Dermis lymphatic vessel endothelial cell (primary cell): ENCODE results near the gene CLC. TPM values are rescaled to one million over a fixed set of nuclear protein-coding genes. Genes with fewer than 3 reads are reported as not detected.

ENCODE experiments used
- total RNA-seq: library from RNA; depleted of rRNA; stranded (reverse); fragments of >200 nt; gene quantifications from 2 replicates; pipeline ENCODE4 v1.2.1, GENCODE V29; 2014

The CLC gene
- total RNA-seq = not detected in 2 replicates

GRCh38 chr19:39737891-39738290 is at the start of gene CLC:
Gene CLC, minus strand, starts transcription at chr19:39738029. Its CDS starts 77 bp downstream, at chr19:39737952.

GRCh38 chr19:39778763-39779162 is 40.9 kb upstream of the CLC start, which contains the start of gene LEUTX:
Gene LEUTX, plus strand, starts transcription at chr19:39778854. Its CDS starts 67 bp downstream, at chr19:39778921.

GRCh38 chr19:39704181-39705044 is 33.4 kb downstream of the CLC start, which contains the start of gene LGALS14:
Gene LGALS14, plus strand, starts transcription at chr19:39704481. Its CDS starts 48 bp downstream, at chr19:39704529.

Other genes with a start within 250 kb of the CLC start
- gene DLL3, start 239.1 kb downstream of the CLC start, total RNA-seq = 0.09 and 0.11 TPM in 2 replicates
- gene SELENOV, start 222.9 kb downstream of the CLC start, total RNA-seq = not detected in 2 replicates
- gene EID2B, start 205.2 kb downstream of the CLC start, total RNA-seq = 2.9 and 5.3 TPM in 2 replicates
- gene EID2, start 197.9 kb downstream of the CLC start, total RNA-seq = 13.5 and 15.0 TPM in 2 replicates
- not detected in 2 replicates for gene LGALS13, start 135.5 kb downstream of the CLC start, total RNA-seq
- gene LGALS16, start 82.1 kb downstream of the CLC start, total RNA-seq = not detected in 2 replicates
- not detected in 2 replicates for gene LGALS14, start 33.5 kb downstream of the CLC start, total RNA-seq
- not detected in 2 replicates for gene LEUTX, start 40.8 kb upstream of the CLC start, total RNA-seq
- gene DYRK1B, start 96.1 kb upstream of the CLC start, total RNA-seq = 9.5 and 12.5 TPM in 2 replicates
- 167 and 209 TPM in 2 replicates for gene FBL, start 108.3 kb upstream of the CLC start, total RNA-seq
- 0.11 and 0.17 TPM in 2 replicates for gene FCGBP, start 196.6 kb upstream of the CLC start, total RNA-seq
- 65.5 and 72.3 TPM in 2 replicates for gene PSMC4, start 233.1 kb upstream of the CLC start, total RNA-seq